Breast epithelium (tissue), 4 donors: Measurements from ENCODE around the gene GFOD1. TPM values are rescaled to one million over a fixed set of nuclear protein-coding genes. Genes with fewer than 3 reads are reported as not detected.
"Not testable (repeated sequence)": the region's sequence is repeated elsewhere in the genome, so short reads cannot be mapped to it uniquely, and the experiment has no call there.

Source experiments
- DNase-seq, 2 donors: peaks; one replicate each; pipeline ENCODE4 v3.0.0-alpha.2; 2019; ENCODE audit warnings: low spot score in 2 of 2
- H3K27ac ChIP-seq, 2 donors: fragments of 200-600 bp; sonication (generic) in 1 of 2; one replicate each; pipeline ENCODE4 v1.5.1; 2016 to 2019; ENCODE audit warnings: mild to moderate bottlenecking in 1 of 2
- H3K27me3 ChIP-seq, 2 donors: fragments of 200-600 bp; sonication (generic) in 1 of 2; one replicate each; pipeline versions ENCODE4 v1.5.1 to v1.6.0; 2017 to 2019; ENCODE audit warnings: control low read depth in 1 of 2, mild to moderate bottlenecking in 1 of 2
- H3K36me3 ChIP-seq: fragments of 200-600 bp; one replicate; pipeline ENCODE4 v1.5.1; 2019
- H3K4me1 ChIP-seq, 2 donors: fragments of 200-600 bp; sonication (generic); one replicate each; pipeline ENCODE4 v1.5.1; 2016 to 2019; ENCODE audit warnings: control low read depth in 1 of 2
- H3K4me3 ChIP-seq, 3 donors: fragments of 200-600 bp; sonication (generic); 1 replicate in 2 of 3; 2 replicates in 1 of 3; pipeline ENCODE4 v1.5.1; 2016 to 2019; ENCODE audit warnings: mild to moderate bottlenecking in 3 of 3, moderate library complexity in 2 of 3
- H3K9me3 ChIP-seq, 2 donors: fragments of 200-600 bp; sonication (generic) in 1 of 2; one replicate each; pipeline ENCODE4 v1.5.1; 2016 to 2019; ENCODE audit warnings: control low read depth in 1 of 2
- CTCF ChIP-seq, 3 donors: fragments of 450-650 bp; IDR thresholded peaks; one replicate each; pipeline ENCODE4 v1.5.1; 2016 to 2017; ENCODE audit warnings: antibody characterized with exemption in 3 of 3, mild to moderate bottlenecking in 3 of 3, moderate library complexity in 3 of 3
- POLR2A ChIP-seq: fragments of 450-650 bp; IDR thresholded peaks from one replicate; pipeline ENCODE4 v1.6.1; 2016; ENCODE audit warnings: antibody characterized with exemption, mild to moderate bottlenecking, moderate library complexity
- POLR2AphosphoS5 ChIP-seq, 3 donors: sonication (generic); formaldehyde crosslinking; IDR thresholded peaks; one replicate each; pipeline ENCODE4 v1.6.1; 2017; ENCODE audit warnings: antibody characterized with exemption in 3 of 3
- intact Hi-C: fragments of 100-400 bp; cut with DNase I; formaldehyde crosslinking; loops from one replicate; pipeline ENCODE4 v1.15.1; 2023; ENCODE audit warnings: low total_unique reads
- total RNA-seq, 3 donors: library from RNA; depleted of rRNA; stranded (reverse); fragments of >200 nt; gene quantifications; one replicate each; pipeline ENCODE4 v1.1.0, GENCODE V29; 2016

GFOD1 gene
- total RNA-seq, 3 donors from 2014 or later: 11.6 to 33.3 (median 23.3) TPM

GRCh38 chr6:13391537-13391936, 95.9 kb downstream of the GFOD1 start:
- H3K27ac ChIP-seq: no peak overlapping the region
- no peak for DNase-seq
- no peaks in the 10 kb centered on the region for H3K36me3 ChIP-seq
- no peak overlapping the region for H3K4me3 ChIP-seq
- intact Hi-C loops: no loop called here
- no peaks in the 10 kb centered on the region for H3K9me3 ChIP-seq
- H3K27me3 ChIP-seq: no peaks in the 10 kb centered on the region
- TF ChIP-seq CTCF (IDR thresholded peaks at IDR 0.05): no peak
- TF ChIP-seq POLR2AphosphoS5 (IDR thresholded peaks at IDR 0.05): no peak
- TF ChIP-seq POLR2A: no peak
- H3K4me1 ChIP-seq: no peaks in the 10 kb centered on the region

GRCh38 chr6:13390658-13391057, 96.7 kb downstream of the GFOD1 start:
- Histone ChIP-seq H3K36me3 (no peaks in the 10 kb centered on the region), H3K4me3 (no peak overlapping the region), H3K27me3 (no peaks in the 10 kb centered on the region), H3K4me1 (no peaks in the 10 kb centered on the region), H3K27ac (no peak overlapping the region), H3K9me3 (no peaks in the 10 kb centered on the region)
- intact Hi-C loops: no loop called here
- TF ChIP-seq CTCF (IDR thresholded peaks at IDR 0.05): no peak
- no peak for TF ChIP-seq POLR2A
- no peak for TF ChIP-seq POLR2AphosphoS5 (IDR thresholded peaks at IDR 0.05)
- no peak for DNase-seq

- DNase-seq, H3K4me1 ChIP-seq, H3K27me3 ChIP-seq, H3K9me3 ChIP-seq, H3K4me3 ChIP-seq, H3K27ac ChIP-seq, H3K36me3 ChIP-seq: not testable (repeated sequence)
- intact Hi-C loops: loop anchor here (5.0 kb wide), 1 partner anchor 683 kb away; no protein-coding TSS in a partner anchor
Measured at GRCh38 chr6:13389237-13389636, 98.2 kb downstream of the GFOD1 start.

GRCh38 chr6:13388769-13389168, 98.6 kb downstream of the GFOD1 start:
- not testable (repeated sequence) for H3K27ac ChIP-seq, H3K36me3 ChIP-seq, H3K27me3 ChIP-seq, H3K4me1 ChIP-seq, H3K4me3 ChIP-seq, H3K9me3 ChIP-seq, DNase-seq
- intact Hi-C loops: loop anchor here (5.0 kb wide), 1 partner anchor 684 kb away; no protein-coding TSS in a partner anchor

GRCh38 chr6:13384966-13385365, 102.4 kb downstream of the GFOD1 start:
- Histone ChIP-seq H3K36me3 (no peaks in the 10 kb centered on the region), H3K27me3 (no peaks in the 10 kb centered on the region), H3K27ac (no peak overlapping the region), H3K4me3 (no peak overlapping the region), H3K9me3 (no peaks in the 10 kb centered on the region), H3K4me1 (no peaks in the 10 kb centered on the region)
- DNase-seq: no peak
- TF ChIP-seq CTCF (IDR thresholded peaks at IDR 0.05): no peak
- TF ChIP-seq POLR2AphosphoS5 (IDR thresholded peaks at IDR 0.05): no peak
- TF ChIP-seq POLR2A: no peak
- intact Hi-C loops: loop anchor here (5.0 kb wide), 1 partner anchor 687 kb away; no protein-coding TSS in a partner anchor

GRCh38 chr6:13384506-13384905, 102.9 kb downstream of the GFOD1 start:
- Histone ChIP-seq H3K9me3 (no peaks in the 10 kb centered on the region), H3K27ac (no peak overlapping the region), H3K4me1 (no peaks in the 10 kb centered on the region), H3K36me3 (no peaks in the 10 kb centered on the region), H3K27me3 (no peaks in the 10 kb centered on the region), H3K4me3 (no peak overlapping the region)
- TF ChIP-seq POLR2A (no peak), CTCF (IDR thresholded peaks at IDR 0.05) (no peak), POLR2AphosphoS5 (IDR thresholded peaks at IDR 0.05) (no peak)
- DNase-seq: no peak
- intact Hi-C loops: no loop called here
